Measurements from ENCODE around the gene PRELP.

PRELP gene

GRCh38 chr1:203523667-203524066, 48.1 kb downstream of the PRELP start:
- DNase-seq (ENCODE audit: low read depth in 2 of 2), result no peak
- TF ChIP-seq CTCF (IDR thresholded peaks at IDR 0.05; ENCODE audit: low read depth, low read length), result no peak
- no peak overlapping the region for H3K4me3 ChIP-seq (replicated peaks in 1 of 2; ENCODE audit: low read depth in 2 of 2, low read length in 2 of 2)

GRCh38 chr1:203524152-203524551, 48.5 kb downstream of the PRELP start:
- TF ChIP-seq CTCF (IDR thresholded peaks at IDR 0.05; ENCODE audit: low read depth, low read length), result no peak
- DNase-seq (ENCODE audit: low read depth in 2 of 2), result no peak
- H3K4me3 ChIP-seq (replicated peaks in 1 of 2; ENCODE audit: low read depth in 2 of 2, low read length in 2 of 2), result no peak overlapping the region

- H3K4me3 ChIP-seq (replicated peaks in 1 of 2; ENCODE audit: low read depth in 2 of 2, low read length in 2 of 2), result no peak overlapping the region
- no peak for DNase-seq (ENCODE audit: low read depth in 2 of 2)
- TF ChIP-seq CTCF (IDR thresholded peaks at IDR 0.05; ENCODE audit: low read depth, low read length), result no peak
These were observed 49.2 kb downstream of the PRELP start for GRCh38 chr1:203524824-203525223.

GRCh38 chr1:203525685-203526084, 50.1 kb downstream of the PRELP start:
- no peak for TF ChIP-seq CTCF (IDR thresholded peaks at IDR 0.05; ENCODE audit: low read depth, low read length)
- no peak overlapping the region for H3K4me3 ChIP-seq (replicated peaks in 1 of 2; ENCODE audit: low read depth in 2 of 2, low read length in 2 of 2)
- DNase-seq (ENCODE audit: low read depth in 2 of 2), result no peak

- no peak overlapping the region for H3K4me3 ChIP-seq (replicated peaks in 1 of 2; ENCODE audit: low read depth in 2 of 2, low read length in 2 of 2)
- no peak for DNase-seq (ENCODE audit: low read depth in 2 of 2)
- no peak for TF ChIP-seq CTCF (IDR thresholded peaks at IDR 0.05; ENCODE audit: low read depth, low read length)
These were observed 50.5 kb downstream of the PRELP start for GRCh38 chr1:203526130-203526529.

- no peak for DNase-seq (ENCODE audit: low read depth in 2 of 2)
- TF ChIP-seq CTCF (IDR thresholded peaks at IDR 0.05; ENCODE audit: low read depth, low read length), result no peak
- no peak overlapping the region for H3K4me3 ChIP-seq (replicated peaks in 1 of 2; ENCODE audit: low read depth in 2 of 2, low read length in 2 of 2)
These were observed 51.0 kb downstream of the PRELP start for GRCh38 chr1:203526572-203526971.

- no peak overlapping the region for H3K4me3 ChIP-seq (replicated peaks in 1 of 2; ENCODE audit: low read depth in 2 of 2, low read length in 2 of 2)
- TF ChIP-seq CTCF (IDR thresholded peaks at IDR 0.05; ENCODE audit: low read depth, low read length), result no peak
- no peak for DNase-seq (ENCODE audit: low read depth in 2 of 2)
These were observed 51.4 kb downstream of the PRELP start for GRCh38 chr1:203527013-203527412.

All from cardiac fibroblast (primary cell).